GM18870 (cell line): ENCODE data around the gene SYMPK.
"Not testable (repeated sequence)": the region's sequence is repeated elsewhere in the genome, so short reads cannot be mapped to it uniquely, and the experiment has no call there.

Source experiments
- ATAC-seq: cut with Tn5 transposase; IDR thresholded peaks from one replicate; pipeline ENCODE4 v1.9.1; 2021; ENCODE audit warnings: moderate library complexity; ENCODE audit not compliant: unreplicated experiment

Gene SYMPK

GRCh38 chr19:45862564-45863334 is at the start of gene SYMPK:
SYMPK (minus strand) TSS chr19:45863147; CDS start chr19:45854495, 8,652 bp downstream.
- ATAC-seq, result peak; percentile 86

- no peak for ATAC-seq
Observed at GRCh38 chr19:45911291-45911690, 48.3 kb upstream of the SYMPK start.

GRCh38 chr19:45908956-45909355 is 46.0 kb upstream of the SYMPK start:
- ATAC-seq, result no peak

GRCh38 chr19:45906221-45906620 is 43.3 kb upstream of the SYMPK start:
- no peak for ATAC-seq

- ATAC-seq, result no peak
Observed at GRCh38 chr19:45905011-45905410, 42.1 kb upstream of the SYMPK start.

GRCh38 chr19:45902651-45903625 is 40.0 kb upstream of the SYMPK start:
- ATAC-seq, result peak; percentile 85

- ATAC-seq, result no peak
Observed at GRCh38 chr19:45901912-45902650, 39.1 kb upstream of the SYMPK start, which contains the start of gene MYPOP. MYPOP (minus strand) TSS chr19:45902613; CDS start chr19:45901773, 840 bp downstream.

GRCh38 chr19:45901432-45901911 is 38.5 kb upstream of the SYMPK start:
- ATAC-seq, result no peak

GRCh38 chr19:45900738-45901431 is 37.9 kb upstream of the SYMPK start:
- no peak for ATAC-seq

GRCh38 chr19:45899919-45900589 is 37.1 kb upstream of the SYMPK start:
- ATAC-seq, result no peak

GRCh38 chr19:45899253-45899652 is 36.3 kb upstream of the SYMPK start:
- ATAC-seq, result no peak

GRCh38 chr19:45897261-45897812 is 34.4 kb upstream of the SYMPK start:
- no peak for ATAC-seq

GRCh38 chr19:45895983-45896599 is 33.1 kb upstream of the SYMPK start:
- ATAC-seq, result not testable (repeated sequence)

- no peak for ATAC-seq
Observed at GRCh38 chr19:45895519-45895972, 32.6 kb upstream of the SYMPK start.

- ATAC-seq, result no peak
Observed at GRCh38 chr19:45890877-45891276, 27.9 kb upstream of the SYMPK start.

- ATAC-seq, result no peak
Observed at GRCh38 chr19:45889210-45889885, 26.4 kb upstream of the SYMPK start.

GRCh38 chr19:45887200-45887710 is 24.3 kb upstream of the SYMPK start:
- no peak for ATAC-seq
